NOMO-1 treated with dmso at 0.1 percent for 144 hours (cell line): ENCODE measurements around the gene MARCHF3.
"Not testable (repeated sequence)": the region's sequence is repeated elsewhere in the genome, so short reads cannot be mapped to it uniquely, and the experiment has no call there.

ENCODE experiments used
- DNase-seq: peaks from one replicate; lab custom pipeline; 2025; ENCODE audit not compliant: unreplicated experiment; lab: John Stamatoyannopoulos, UW

The MARCHF3 gene

DNA sequence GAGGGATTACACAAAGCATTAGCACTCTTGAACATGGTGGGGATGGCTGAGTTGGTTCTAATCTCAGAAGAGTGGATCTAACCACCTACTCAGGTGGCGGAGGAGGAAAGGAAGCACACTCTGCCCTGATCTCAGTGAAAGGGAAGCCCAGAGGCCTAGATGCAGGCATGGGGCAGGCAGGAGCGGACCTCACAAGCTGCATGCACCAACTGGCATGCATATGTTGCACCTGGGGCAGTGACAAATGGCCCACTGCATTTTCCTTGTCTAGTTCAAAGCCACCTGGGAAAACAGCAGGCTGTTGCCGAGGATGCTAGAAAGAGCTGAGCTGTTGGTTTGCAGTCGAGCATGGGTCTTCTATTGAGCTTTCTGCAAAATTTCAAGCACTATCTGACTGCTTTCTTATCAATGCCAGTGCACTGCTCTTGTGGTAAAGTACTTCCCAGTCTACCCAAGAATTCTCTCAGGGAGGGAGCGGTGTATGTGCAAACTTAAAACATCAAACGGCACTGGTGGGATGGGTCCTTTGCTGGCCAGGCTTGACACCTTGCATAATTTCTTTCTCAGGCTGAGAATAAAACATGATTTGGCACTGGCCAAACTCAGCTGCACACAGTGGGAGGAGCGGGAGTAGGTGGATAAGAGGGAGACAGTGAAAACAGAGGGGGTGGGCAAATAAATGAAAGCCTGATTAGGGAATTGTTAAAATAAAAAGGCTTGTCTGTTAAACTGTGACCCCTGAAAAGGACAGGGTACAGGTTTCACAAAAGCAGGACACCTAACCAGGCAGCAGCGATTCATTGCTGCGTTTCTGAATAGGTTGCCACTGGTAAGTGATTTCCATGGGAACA lies 108.9 kb downstream of the MARCHF3 start:
- no peak for DNase-seq

- DNase-seq, result no peak
These were observed 110.1 kb downstream of the MARCHF3 start for GRCh38 chr5:126920291-126920690.

- no peak for DNase-seq
These were observed 110.8 kb downstream of the MARCHF3 start for GRCh38 chr5:126919566-126919965.

DNA sequence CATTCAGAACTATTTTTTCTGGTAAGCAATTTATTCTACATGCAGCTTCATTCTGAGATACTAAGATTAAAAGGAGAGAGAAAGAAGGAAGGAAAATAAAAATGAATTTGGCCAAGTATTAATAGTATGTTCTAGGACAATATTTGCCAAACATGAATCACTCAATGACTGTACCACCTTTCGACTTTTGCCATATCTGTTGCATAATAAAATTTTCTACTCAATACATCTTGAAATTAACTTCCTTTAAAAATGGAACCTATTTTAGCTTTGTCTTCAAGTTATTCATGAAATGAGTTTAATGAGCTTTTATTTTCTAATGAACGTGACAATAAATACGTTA lies 111.8 kb downstream of the MARCHF3 start:
- no peak for DNase-seq

- no peak for DNase-seq
These were observed 112.3 kb downstream of the MARCHF3 start for GRCh38 chr5:126917918-126918614.

DNA sequence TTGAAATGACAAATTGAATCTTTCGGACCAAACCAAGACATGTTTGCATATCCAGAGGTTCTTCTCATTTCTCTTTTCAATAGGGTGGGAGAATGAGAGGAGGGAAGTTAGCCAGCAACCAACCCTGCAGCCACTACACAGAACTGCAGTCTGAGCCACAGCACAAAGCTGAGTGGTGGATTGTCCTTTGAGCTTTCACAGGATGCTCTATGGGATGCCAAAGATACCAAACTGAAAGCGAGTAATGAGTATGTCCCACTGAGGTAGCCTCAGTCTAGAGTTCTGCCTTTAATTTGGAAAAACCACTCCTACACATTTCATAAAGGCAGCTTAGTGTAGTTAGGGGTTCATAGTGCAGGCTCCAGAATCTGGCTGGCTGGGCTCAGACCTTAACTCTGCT lies 114.9 kb downstream of the MARCHF3 start:
- no peak for DNase-seq

GRCh38 chr5:126914801-126915436 lies 115.4 kb downstream of the MARCHF3 start:
- DNase-seq, result no peak

GRCh38 chr5:126912616-126913200 lies 117.7 kb downstream of the MARCHF3 start:
- DNase-seq, result peak; percentile 88

- DNase-seq, result no peak
These were observed 118.4 kb downstream of the MARCHF3 start for GRCh38 chr5:126911986-126912385.

DNA sequence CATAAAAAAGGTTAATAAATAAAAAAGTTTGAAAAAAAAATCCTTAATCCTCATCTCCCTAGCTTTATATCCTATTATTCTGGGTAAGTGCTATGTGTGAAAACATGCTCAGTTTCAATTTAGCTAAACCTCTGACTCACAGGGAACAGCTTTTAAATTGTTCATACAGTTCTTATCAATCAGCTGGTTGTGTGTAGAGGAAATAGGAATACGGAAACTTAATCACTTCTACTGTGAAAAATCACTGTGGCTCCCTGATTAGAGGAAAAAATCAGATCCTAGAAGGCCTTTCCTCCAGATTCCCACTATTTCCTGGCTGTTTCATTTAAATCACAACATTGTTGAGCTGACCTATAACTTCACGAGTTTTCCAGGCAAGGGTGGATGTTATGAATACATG lies 120.5 kb downstream of the MARCHF3 start:
- DNase-seq, result no peak

- DNase-seq, result not testable (repeated sequence)
These were observed 126.0 kb downstream of the MARCHF3 start for GRCh38 chr5:126904407-126904806.

- no peak for DNase-seq
These were observed 129.6 kb downstream of the MARCHF3 start for GRCh38 chr5:126900796-126901195.

DNA sequence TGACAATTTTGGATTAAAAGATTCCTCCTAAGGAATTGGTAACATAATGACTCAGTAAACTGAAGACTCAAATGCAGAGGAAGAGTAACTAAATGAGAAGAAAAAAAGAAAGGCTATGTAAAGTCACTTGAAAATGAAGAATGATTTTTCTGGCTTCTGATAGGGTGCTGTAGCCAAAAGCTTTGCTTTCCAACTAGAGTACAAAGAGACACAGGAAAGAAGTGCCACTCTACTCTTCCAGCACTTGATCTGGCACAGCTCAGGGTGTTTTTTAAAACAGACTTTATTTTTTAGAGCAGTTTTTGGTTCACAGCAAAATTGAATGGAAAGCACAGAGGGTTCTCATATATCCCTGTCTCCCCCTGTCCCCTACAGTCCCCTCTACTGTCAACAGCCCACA lies 130.9 kb downstream of the MARCHF3 start:
- DNase-seq, result no peak

DNA sequence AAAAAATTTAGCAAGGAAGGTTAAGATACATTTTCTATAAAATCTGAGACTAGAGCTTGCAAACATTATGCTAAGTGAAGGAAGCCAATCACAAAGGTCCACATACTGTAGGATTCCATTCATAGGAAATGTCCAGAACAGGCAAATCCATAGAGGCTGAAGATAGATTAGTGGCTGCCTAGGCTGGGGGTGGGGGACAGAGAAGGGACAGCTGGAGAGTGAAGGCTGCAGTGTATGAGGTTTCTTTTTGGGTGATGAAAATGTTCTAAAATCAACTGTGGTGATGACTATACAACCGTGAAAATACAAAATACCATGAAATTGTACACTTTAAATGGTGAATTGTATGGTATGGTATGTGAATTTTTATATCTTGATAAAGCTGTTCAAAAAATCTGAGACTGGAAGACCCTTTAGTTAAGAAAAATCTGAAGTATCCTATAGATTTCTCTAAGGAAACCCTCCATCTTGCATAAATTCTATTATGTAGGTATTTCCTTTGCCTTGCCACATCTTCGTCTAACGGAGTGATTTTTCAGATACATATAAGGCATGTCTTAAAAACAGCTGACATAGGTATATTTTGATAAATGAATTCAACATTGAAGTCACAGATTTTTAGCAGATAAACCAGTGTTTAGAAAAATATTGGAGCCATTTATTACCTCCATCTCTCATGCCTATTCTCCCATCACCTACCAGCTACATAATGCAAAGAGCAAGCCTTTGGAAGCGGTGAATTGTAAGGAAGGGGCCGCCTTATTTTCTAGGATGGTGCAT lies 132.3 kb downstream of the MARCHF3 start:
- no peak for DNase-seq

GRCh38 chr5:126896170-126896702 lies 134.1 kb downstream of the MARCHF3 start:
- DNase-seq, result no peak

GRCh38 chr5:126895712-126896111 lies 134.6 kb downstream of the MARCHF3 start:
- not testable (repeated sequence) for DNase-seq

- DNase-seq, result not testable (repeated sequence)
These were observed 139.9 kb downstream of the MARCHF3 start for GRCh38 chr5:126890414-126890813.

- no peak for DNase-seq
These were observed 142.2 kb downstream of the MARCHF3 start for GRCh38 chr5:126888175-126888574.

GRCh38 chr5:126884269-126884819 lies 146.0 kb downstream of the MARCHF3 start:
- no peak for DNase-seq

- DNase-seq, result no peak
These were observed 146.7 kb downstream of the MARCHF3 start for GRCh38 chr5:126883564-126884245.
